Cardiac septum (tissue), 1 donor: Measurements from ENCODE around the gene RHOJ. TPM values are rescaled to one million over a fixed set of nuclear protein-coding genes. Genes with fewer than 3 reads are reported as not detected.
"Not testable (repeated sequence)": the region's sequence is repeated elsewhere in the genome, so short reads cannot be mapped to it uniquely, and the experiment has no call there.

Source experiments
- DNase-seq: peaks from one replicate; pipeline ENCODE4 v3.0.0-alpha.2; 2020; ENCODE audit warnings: low spot score
- intact Hi-C: fragments of 100-400 bp; cut with DNase I; formaldehyde crosslinking; loops from one replicate; pipeline ENCODE4 v1.14.0; 2022
- total RNA-seq: library from RNA; stranded (reverse); fragmentation: NEBNext Ultra II Directional; extraction: Animal tissue kit (Norgen Biotek cat#: 25700); gene quantifications from one replicate; pipeline ENCODE4 v1.2.1, GENCODE V29; 2021
- donor health status: DM: no; HTN: no; CAD: no.

The RHOJ gene
- total RNA-seq, 1 donor from 2014 or later: 14.7 TPM

DNA sequence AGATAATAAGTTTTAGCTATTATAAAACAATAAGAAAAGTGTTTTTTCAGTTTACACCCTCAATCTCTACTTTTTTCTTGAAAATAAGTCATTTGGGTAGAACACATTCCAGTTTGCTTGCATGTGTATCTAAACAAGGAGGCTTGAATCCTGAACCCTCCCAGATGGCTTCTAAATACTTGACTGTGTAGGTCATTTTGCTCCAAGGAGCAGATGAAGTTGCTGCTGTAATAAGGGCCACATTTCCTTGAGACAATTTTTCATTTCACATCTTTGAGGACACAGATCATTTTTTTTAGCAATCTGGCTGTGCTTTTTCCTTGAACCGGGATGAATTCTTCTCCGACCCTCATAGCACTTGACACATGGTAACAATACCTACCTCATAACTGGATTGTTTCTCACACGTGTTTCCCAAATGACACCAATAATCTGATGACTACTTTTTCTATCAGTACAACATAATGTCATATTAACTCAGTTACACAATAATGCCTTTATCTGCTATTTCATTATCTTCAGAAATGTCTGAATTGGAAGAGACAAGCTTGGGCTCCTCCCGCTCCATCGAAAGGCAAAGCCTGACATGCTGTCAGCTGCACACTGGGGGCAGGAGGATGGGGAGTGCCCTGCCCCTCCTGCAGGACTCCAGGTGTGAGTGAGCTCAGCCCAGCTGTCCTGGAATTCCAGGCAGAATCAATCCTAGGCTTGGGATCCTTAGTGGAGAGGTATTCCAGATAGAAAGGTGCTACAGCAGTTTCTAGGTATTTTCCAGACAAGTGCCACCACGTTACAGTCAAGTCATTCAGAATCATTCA is 83.6 kb downstream of the RHOJ start:
- DNase-seq: no peak
- intact Hi-C loops: no loop called here

DNA sequence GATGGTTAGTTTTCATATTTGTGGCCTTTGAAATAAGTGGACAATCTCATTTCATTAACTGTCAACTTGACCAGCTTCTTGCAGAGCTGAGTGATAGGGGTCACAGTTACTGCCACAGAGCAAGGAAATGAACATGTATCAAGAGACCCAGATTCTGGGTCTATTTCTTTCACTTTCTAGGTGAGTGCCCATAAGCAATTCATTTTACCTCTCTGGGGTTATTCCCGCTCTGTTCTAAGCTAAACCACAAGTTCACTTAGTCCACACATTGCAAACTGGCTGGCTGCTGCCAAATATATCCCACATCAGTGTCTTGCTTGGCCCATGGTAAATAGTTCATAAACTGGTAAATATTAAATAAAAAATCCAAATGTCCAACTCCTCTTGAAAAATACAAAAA is 84.6 kb downstream of the RHOJ start:
- intact Hi-C loops: no loop called here
- no peak for DNase-seq

DNA sequence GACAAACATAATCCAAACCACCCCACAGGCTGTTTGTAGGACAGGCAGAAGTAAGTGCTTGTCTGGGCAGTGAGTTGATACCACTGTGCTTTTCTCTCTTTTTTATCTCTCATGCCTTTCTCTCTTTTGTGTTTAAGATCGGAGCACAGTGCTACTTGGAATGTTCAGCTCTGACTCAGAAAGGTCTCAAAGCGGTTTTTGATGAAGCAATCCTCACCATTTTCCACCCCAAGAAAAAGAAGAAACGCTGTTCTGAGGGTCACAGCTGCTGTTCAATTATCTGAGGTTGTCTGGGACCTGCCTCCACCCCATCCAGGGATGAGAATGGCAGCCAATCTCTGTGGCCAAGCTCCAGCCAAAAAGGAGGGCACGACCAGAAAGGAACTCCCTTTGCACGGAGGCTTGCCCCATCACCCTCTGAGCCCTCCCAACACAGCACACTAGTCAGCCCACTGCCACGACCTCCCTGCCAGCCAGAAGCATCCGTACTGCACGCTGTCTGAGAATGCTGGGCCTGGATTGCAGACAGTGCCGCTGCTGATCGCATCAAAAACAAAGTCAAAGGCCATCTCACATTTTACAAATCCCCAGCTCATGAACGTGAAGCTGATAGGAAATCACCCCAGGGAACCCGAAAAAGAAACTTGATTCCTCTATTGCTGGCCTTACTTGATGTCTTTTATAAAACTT is 86.6 kb downstream of the RHOJ start:
- DNase-seq: no peak
- intact Hi-C loops: no loop called here

DNA sequence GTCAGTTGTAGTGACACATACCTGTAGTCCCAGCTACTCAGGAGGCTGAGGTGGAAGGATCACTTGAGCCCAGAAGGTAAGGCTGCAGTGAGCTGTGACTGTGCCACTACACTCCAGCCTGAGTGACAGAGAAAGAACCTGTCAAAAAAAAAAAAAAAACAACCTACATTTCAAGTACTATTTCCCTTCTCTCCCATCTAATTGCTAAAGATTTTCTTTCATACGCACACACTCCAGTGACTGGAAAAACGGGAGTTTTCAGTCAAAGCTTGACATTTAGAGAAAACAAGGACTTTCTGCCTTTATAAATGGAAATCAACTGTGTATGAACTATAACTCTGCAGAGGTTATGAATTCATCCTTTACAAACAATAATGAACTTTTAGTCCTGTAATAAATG is 88.6 kb downstream of the RHOJ start:
- intact Hi-C loops: no loop called here
- no peak for DNase-seq

DNA sequence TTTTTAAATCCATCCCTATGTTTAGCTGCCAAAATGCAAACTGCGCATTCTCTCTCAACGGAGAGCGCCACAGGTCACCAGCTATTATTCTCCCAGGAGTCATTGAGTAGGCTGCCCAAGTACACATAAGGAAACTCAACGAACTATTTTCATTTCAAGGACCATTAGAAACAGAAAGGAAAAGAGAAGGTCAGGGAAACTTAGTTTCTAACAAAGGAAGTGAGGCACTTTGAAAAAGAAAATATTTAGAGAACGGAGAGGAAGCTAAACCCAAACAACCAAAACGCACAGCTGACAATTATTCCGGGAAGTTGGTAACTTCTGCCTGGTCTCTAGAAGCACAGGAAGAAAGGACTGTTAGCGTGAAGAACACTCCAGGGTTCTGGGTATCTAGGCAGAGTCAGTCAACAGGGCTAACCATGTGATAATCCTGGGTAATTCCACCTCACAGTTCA is 91.0 kb downstream of the RHOJ start:
- DNase-seq: no peak
- intact Hi-C loops: no loop called here

DNA sequence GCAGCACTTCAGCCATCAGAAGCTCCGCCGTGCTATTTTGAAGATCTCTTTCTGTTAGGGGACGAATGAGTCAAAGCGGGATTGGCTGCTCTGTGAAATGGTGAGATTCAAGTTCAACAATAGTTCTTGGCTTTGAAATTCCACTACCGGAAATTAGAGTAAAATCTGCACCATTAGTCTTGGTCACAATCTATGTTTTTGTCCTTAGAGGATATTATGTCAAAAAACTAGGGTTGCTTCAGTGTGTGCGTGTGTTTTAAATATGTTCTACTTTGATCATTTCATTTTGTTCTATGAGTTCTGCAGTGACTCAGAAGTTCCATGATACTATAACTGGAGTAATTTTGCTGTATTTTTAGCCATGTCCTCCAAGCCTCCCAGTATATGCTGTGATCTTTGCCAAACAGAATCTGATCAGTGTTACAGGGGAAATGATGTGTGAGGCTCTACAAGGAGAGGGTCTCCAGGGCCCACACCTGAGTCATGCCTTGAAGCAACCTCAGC is 91.9 kb downstream of the RHOJ start:
- intact Hi-C loops: no loop called here
- DNase-seq: no peak

DNA sequence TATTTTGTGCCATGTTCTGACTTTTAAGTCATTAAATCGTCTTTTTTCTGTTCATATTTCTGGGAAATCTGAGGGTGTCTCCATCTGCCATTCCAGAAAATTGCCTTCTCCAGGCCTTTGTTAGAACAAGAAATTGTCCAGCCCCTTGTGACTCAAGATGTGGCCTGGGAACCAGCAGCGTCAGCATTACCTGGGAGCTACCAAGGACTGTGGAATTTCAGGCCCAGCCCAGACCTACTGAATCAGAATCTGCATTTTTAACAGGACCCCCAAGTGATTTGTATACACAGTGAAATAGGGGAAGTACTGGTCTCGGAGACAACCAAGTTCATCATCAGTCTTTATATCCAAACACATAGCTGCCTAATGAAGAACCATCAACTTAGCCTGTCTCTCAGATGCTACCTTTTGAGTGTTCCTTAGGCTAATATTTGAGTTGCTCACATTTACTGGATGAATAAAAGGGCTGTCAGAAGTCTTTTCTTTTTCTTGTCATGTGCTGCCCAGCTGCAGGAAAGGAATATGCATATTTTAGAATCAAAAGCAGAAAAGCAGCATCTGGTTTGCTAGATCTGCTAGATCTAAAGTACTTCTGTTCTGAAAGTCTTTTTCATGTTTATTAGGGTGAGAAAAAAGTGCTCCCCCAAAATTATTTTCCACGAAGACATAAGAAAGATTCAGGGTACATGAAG is 93.3 kb downstream of the RHOJ start:
- DNase-seq: no peak
- intact Hi-C loops: no loop called here

DNA sequence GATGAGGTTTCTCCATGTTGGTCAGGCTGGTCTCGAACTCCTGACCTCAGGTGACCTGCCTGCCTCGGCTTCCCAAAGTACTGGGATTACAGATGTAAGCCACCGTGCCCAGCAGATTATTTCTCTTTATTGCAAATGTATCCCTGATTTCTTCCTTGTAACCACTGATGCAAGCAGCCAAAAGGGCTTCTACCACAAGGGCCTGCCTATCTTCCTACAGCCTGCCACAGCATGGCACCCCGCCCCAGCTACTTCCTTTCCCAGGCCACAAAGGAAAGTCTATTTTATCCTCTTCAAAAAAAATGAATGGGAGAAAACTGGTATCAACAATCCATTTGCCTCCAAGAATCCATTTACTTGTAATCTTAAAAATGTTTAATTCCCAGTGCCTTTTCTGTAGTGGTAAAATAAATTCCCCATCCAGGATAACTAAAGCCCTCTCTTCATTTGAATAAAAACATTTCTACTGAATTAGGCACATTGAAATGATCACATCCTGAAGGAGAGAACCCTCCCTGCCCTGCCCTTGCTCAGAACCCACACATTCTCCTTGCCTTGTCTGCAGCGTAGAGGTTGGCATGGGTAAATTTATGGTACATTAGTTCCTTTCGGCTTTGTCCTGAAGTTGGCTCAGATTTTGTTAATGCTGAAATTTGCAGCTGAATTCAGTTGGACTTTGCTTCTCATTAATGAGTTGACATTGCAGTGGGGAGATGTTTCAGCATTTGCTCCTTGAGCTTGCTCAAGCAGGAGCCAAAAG is 95.3 kb downstream of the RHOJ start:
- intact Hi-C loops: no loop called here
- DNase-seq: no peak

DNA sequence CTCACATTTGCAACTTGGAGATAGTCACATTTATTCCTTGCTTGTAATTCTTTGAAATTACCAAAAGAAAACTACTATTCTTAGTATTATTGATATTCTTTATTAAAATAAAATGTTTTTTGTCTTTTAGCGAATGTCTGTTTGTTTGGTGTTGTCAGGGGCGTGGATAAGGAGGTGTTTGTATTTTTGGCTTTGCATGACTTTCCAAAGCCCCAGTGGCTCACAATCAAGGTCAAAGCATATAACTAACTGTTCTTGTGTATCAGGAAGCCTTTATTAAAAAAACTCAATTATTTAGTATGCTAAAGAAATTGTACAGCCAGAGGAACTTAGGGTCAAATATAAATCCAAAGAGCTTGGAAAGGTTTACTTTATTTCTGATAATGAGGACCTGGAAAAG is 96.6 kb downstream of the RHOJ start:
- no peak for DNase-seq

DNA sequence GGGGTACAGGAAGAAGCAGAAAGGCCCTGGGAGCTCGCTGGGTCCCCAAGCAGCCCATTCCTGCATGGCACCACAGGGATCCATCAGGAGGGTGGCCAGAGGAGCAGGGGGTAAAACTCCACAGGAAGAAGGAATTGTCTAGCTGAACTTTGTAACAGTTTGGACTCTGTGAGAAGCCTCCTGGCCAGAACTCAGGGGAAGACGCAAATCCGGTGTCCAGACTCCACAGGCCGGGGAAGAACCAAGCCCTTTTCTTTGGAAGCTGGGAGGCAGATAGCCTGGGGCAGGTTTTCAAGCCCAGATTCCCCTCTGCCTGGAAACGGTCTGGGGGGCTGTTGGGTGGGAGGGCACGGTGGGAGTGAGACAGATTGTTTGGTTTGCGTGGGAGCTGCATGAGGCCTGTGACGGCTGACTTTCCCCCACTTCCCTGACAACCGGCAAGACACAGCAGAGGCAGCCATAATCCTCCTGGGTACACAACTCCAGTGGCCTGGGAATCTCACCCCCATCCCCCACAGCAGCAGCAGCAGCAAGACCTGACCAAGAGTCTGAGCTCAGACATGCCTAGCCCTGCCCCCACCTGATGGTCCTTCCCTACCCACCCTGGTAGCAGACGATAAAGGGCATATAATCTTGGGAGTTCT is 97.8 kb downstream of the RHOJ start:
- no peak for DNase-seq
- intact Hi-C loops: no loop called here

More for the DNA sequence above, 96.6 kb downstream of the RHOJ start:
- intact Hi-C loops: no loop called here

DNA sequence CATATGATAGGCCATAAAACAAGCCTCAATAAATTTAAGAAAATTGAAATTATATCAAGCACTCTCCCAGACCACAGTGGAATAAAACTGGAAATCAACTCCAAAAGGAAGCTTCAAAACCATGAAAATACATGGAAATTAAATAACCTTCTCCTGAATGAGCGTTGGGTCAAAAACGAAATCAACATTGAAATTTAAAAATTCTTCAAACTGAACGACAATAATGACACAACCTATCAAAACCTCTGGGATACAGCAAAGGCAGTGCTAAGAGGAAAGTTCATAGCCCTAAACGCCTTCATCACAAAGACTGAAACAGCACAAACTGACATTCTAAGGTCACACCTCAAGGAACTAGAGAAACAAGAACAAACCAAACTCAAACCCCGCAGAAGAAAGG is 100.2 kb downstream of the RHOJ start:
- DNase-seq, intact Hi-C loops: not testable (repeated sequence)

DNA sequence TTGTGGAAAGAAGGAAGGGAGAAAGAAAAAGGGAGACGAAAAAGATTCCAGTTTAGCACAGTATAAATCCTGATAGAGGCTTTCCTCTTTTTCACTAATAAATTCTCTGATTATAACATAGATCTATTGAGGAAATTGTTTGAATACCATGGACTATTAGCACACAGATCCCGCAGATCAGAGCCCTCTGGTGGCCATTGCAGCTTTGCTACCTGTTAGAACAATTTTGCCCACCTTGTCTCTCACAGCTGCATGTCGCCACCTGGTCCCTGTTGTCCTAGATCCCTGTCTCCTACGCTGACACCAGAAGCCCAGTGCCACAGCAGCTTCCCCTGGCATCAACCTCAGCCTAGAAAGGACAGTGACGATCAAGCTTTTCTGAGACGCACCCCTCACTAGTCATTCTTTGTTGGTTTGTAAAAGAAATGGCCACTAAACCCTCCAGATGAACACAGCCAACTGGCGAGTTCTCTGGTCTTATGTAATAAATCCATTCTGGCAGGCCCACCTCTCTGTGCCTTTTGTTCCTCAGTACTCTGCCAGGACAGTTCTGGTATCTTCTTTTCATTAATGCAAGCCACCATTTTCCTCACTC is 104.6 kb downstream of the RHOJ start:
- intact Hi-C loops: no loop called here
- no peak for DNase-seq

DNA sequence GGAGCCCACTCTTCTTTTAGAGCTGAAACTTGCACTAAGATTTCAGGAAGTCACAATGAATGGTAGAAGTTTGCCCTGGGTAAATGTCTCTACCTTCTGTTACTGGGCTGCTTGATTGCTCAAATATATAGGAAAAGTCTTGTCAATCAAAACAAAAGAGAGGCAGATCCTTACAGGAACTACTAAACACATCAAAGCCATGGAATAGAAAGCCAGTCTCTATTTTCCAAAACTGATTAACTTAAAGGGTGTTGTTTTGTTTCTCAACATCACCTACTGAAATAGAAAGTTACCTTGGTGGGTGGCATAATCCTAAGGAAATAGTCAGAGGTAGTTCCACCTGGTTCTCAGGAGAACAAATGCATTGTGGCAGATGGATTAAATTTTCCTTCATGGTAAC is 114.6 kb downstream of the RHOJ start, which contains the start of gene GPHB5:
TSS of gene GPHB5 (minus strand) at position 101 of the 400 bp plus-strand sequence. CDS start 1,086 bp downstream, outside the sequence.
- DNase-seq: no peak
- intact Hi-C loops: no loop called here

DNA sequence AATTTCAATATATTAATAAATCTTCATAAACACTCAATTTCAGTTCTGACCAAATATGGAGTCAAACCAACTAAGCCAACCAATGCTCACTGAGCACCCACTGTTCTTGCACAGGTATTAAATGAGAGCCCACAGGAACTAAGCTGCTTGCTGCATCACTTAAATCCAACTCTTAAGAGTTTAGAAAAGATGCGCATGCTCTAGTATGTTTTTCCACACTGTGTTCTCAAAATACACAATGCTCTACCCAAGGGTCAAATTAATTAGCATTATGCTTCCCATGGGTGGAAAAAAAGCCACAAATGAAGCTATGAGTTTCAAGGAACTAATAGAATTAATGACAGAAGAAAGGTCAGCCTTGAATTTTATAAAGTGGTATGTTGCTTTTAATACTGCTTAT is 118.2 kb downstream of the RHOJ start:
- intact Hi-C loops: no loop called here
- no peak for DNase-seq

DNA sequence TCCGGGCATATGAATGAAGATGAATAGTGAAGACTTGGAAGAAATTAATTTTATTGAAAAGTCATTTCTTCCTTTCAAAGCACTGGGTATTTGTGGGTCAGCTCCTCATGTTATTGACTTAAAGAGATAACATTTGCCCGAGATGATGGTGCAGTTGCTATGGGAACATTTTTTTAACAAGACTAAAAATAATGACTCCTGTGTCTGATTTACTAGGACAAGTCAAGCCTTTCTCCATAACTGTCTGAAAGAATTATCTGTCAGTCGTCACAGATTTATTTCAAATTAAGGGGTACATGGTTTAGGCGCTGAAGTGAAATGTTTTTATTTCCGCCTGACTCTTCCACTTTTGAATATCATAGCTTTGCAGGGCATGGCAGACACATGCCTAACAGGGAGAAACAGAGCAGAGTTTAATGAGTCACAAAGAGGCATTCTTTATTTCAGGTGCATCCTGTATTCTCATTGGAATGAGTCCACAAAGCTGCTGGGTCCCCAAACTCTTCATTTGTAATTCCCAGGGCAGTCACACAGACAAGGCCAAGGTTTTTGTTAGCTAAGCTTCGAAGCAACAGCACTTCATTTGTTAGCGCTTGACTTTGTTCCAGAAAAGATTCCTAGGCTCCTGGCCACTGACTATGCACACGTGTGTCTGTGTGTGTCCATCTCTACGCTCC is 118.8 kb downstream of the RHOJ start:
- intact Hi-C loops: no loop called here
- no peak for DNase-seq

DNA sequence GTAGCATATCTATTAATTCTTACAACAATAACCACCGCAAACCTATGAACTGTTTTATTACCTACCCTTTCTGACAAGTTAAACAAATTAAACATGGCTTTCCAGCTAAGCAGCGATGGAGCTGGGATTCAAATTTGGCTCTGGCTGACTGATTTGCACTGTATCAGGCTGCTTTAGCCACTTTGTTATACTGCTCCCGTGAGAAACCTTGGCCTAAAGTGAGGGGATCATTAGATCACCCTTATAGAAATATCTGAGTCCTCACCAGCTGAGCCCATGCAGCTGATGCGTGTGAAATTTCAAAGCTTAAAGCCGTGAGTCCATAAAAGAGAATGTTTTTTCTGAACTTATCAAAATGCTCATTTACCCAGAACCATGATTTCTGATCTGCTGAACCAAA is 122.6 kb downstream of the RHOJ start:
- intact Hi-C loops: no loop called here
- DNase-seq: no peak

DNA sequence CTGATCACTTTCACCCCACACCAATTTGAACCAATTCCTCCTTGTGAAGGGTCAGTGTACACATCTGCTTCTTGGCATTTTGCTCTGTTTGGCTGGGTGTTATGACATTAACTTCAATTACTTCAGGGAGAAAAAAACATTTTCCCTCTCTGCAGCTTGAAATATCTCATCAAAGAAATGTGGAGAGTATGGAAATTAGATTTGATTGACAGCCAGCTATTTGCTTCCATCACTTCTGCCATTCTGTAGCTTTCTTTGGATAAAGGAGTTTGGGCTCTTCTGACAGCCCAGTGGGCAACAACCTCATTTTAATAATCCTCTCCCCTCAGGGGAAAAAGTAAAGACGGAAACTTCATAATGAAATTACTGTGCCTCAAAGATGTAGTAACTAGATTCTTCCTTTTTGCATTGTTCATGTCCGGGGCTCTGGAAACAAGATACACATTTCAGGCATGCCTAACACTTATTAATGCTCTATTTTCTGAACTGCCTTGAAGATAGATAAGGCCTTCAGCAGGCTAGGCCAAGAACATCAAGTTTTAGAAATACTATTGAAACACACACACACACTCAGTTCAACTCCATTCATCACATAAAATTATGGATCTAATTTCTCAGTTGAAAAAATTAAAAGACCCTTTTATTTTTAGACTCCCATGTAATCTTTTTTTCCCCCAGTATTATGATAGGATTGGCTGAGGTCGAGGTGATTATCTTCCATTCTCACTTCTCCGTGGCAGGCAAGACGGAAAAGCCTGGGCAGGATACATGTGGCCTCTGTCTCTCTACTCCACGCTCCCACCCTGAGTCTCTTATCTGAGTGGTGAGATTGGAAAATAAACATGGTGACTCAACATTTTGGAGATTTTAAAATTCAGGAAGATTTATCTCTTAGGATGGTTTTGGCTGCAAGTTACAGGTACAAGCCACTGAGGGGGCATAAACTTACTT is 124.8 kb downstream of the RHOJ start:
- intact Hi-C loops: no loop called here
- DNase-seq: no peak
